NCI-H1436 treated with DMSO at 0.1 percent for 48 hours (cell line): Measurements from ENCODE around the gene LSM14A.

ENCODE experiments used
- DNase-seq: peaks from one replicate; lab custom pipeline; 2025; lab: John Stamatoyannopoulos, UW

LSM14A gene

DNA sequence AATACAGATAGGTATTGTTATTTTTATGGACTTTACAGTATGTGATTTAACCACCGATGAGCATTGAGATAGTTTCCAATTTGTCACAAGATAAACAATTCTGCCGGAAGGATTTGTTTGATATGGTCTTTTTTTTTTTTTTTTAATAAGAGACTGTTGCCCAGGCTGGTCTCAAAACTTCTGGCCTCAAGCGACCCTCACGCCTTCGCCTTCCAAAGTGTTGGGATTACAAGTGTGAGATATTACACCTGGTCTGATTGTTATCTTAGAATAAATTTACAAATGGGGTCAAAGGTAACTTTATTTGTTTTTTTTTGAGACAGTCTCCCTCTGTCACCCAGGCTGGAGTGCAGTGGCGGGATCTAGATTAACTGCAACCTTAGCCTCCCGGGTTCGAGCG is 83.2 kb downstream of the LSM14A start:
- DNase-seq = no peak

DNA sequence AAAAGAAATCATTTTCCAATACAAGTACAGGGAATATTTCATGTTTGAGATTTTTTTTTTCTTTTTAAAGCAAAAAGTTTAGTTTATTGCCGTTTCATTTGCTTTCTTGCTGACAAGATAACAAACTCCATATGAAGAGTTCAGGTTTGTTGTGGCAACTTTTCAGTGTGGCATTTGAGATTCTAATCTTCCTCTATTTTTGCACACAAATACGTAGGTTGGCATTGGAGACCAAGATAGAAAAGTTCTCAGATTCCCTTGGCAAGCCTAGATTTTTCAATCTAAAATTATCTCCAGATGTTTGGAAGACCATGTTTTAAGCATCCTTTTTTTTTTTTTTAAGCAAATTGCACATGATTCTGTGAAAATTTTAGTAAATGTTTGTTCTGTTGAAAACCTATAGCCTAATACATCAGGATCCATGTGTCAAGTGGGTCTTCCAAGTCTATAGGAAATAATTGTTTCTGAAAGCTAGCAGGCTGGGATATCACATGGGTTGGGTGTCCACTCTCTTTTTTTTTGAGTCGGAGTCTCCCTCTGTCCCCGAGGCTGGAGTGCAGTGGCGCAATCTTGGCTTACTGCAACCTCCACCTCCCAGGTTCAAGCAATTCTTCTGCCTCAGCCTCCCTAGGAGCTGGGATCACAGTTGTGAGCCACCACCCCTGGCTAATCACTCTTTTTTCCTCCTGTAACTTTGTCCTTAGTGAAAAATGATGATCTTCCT is 84.7 kb downstream of the LSM14A start:
- DNase-seq = no peak

DNA sequence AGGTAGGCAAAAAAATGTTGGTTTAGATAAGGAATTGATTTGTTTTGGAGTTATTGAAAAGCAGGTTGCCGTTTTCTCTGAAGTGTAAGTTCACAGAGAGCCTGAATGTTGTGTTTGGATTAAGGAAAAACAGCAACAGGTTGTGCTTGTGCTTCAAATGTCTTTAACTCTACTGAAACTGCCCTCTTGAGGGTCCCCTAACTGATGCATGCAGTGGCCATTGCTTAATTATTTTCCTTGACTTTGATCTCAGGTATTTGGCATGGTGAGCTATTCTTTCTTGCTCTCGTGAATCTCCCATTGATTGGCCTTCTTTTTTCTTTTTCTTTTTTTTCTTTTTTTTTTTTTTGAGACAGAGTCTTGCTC is 85.2 kb downstream of the LSM14A start:
- no peak for DNase-seq

DNA sequence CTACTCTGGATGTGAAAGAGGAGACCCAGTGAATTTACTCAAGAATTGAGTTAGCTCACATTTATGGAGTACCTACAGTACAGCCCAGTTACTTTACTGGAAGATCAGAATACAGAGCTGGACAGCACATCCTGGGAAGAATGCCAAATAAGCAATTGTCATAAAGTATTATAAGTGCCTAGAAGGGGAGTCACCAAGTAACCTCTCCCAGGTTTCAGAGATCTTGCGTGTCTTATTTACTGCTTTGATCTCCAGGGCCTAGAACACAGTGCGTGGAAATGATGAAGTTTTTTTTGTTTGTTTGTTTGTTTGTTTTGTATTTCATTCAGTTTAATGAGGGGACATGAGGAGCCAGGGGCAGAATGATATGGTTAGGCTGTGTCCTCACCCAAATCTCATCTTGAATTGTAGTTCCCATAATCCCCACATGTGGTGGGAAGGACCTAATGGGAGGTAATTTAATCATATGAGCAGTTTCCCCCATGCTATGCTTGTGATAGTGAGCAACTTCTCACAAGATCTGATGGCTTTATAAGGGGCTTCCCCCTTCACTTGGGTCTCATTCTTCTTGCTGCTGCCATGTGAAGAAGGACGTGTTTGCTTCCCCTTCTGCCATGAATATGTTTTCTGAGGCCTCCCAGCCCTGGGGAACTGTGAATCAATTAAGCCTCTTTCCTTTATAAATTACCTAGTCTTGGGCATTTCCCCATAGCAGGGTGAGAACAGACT is 87.2 kb downstream of the LSM14A start:
- DNase-seq = no peak

DNA sequence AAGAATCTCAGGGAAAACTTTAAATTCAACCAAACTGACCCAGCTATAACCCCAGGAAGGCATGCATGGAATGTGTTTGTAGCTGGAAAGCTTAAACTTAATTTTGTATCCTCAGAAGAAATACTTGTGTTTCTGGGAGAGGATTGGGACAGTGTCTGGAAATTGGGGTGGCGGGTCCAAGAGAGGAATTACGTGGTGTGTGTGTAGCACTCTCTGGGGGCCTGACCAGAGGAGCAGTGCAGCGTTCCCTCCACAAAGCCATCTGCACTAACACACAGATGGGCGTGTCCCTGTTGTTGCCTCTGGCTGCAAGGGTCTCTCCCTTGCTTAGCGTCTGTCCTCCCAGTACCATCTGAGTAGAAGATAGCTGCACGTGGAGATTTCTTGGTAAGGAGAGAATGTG is 88.5 kb downstream of the LSM14A start:
- DNase-seq = no peak

DNA sequence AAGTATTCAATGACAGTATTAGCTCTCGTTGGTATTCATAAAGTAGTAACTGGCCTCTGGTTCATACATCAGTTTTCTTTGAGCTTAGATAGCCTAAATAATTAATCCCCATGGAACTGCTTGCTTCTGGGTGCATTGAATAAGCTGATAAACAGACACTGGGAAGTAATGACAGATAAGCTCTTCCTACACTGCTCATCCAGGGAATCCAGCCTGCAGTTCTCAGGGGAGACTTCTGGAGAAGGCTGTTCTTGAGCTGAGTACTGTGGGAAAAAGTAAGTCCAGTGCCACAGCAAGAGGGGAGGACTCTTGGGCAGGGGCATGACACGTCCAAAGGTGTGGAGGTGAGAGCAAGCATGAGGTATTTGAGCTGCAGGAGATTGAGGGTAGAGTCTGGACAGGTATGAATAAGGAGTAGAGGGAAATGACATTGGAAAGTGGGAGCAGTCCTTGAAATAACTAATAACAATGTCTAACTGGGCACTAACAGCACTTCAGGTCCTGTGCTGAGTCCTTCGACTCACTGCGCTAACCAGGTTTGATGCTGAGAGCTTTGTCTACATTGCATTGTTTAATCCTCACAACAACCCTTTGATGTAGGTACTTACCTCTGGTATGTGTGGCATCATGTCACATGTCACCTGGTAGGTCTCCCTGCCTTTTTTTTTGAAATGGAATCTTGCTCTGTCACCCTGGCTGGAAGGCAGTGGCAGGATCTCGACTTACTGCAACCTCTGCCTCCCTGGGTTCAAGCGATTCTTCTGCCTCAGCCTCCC is 89.2 kb downstream of the LSM14A start:
- no peak for DNase-seq

DNA sequence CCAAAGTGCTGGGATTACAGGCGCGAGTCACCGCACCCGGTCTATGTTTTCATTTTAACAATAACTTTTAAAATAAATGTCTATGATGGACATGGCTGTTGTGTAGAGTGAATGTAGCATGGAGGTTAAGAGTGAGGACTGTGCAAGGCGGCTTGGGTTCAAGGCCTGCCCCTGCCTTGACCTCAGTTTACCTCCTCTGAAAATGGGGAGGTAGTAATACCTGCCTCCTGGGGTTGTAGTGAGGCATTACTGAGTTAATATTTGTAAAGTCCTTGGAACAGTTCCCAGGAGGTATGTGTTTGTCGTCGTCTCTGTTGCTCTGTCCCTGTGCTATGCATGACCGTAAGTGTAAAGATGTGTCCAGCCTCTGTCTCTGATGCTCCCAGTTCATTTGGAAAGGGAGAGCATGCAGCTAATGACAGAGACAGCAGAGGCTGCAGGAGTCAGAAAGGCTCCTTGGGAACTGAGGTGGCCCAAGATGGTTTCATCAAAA is 91.5 kb downstream of the LSM14A start:
- DNase-seq = no peak

DNA sequence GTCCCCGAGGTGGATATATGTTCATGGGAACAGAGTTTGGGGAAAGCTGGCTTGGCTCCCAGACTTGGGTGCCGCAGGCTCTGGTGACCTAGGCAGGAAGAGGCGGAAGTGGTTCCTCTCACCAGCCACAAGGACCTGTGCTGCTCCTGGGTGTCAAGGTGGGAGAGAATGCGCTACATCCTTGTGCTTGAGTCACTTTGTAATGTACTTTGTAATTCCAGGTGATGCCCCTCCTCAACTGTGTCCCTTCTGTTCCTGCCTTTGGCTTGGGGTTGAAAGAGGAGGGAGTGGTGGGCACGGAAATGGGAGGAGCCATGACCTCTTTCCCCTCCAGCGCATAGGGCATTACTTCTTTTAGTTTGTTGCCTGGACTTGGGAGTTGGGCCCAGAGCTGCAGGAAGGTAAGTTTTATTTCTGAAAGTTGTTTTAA is 92.9 kb downstream of the LSM14A start:
- no peak for DNase-seq

DNA sequence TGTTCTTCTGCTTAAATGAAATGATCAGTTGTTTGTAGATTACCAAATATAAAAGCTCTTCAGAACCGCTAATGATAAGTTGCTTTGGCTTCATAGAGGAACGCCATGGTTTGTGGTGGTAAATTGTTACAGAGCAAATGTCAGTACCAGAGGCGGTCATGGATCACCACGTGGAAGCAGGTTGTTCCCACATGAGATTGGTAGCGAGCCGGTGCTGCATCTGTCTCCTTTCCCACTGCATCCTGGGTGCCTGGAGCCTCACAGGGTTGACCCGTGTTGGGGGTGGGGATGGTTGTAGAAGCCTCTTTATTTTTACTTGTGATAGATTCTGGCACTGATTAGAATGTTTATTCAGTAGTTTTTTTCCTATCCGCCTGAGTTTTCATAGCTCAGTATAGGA is 96.8 kb downstream of the LSM14A start:
- no peak for DNase-seq

DNA sequence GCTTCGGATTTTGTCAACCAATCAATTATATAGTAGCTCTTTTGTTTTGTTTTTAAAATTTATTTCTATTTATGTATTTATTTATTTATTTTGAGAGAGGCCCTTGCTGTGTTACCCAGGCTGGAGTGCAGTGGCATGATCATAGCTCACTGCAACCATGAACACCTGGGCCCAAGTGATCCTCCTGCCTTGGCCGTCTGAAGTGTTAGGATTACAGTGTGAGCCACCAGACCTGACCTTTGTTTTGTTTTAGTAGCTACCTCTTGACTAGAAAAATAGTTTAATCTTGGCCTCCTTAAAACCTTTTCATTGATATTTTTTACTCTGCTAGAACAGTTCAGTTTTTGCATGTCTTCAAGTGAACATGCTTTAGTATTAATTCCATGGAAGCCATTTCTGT is 97.2 kb downstream of the LSM14A start:
- no peak for DNase-seq

DNA sequence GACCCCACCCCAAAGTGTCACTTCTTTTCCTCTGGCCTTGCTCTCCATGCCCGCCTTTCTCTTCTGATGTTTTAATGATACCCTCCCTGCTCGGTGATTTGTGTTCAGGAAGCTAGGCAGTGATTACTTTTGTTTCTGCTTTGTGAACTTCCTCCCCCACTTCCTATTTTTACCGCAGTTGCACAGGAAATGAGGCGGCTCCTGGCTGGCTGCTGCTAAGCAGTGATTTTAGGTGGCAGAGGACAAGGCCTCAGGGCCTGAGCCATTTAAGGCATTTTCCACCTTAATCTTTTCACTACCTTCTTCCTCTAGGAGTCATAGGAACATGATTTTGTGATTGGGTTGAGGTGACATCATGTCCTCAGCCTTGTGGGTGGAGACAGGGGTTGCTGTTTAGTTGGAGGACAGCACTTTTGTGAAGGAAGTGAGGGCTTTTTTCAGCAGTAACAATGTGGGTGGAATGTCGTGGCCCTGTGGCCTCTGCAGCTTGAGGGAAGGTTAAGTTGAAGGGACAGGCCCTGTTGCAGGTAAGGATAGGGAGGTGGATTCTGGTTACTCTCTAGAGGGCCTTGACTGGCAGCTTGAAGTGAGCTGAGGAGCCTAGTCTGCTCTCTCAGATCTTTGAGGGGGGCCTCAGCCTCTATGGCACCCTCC is 97.8 kb downstream of the LSM14A start:
- no peak for DNase-seq

DNA sequence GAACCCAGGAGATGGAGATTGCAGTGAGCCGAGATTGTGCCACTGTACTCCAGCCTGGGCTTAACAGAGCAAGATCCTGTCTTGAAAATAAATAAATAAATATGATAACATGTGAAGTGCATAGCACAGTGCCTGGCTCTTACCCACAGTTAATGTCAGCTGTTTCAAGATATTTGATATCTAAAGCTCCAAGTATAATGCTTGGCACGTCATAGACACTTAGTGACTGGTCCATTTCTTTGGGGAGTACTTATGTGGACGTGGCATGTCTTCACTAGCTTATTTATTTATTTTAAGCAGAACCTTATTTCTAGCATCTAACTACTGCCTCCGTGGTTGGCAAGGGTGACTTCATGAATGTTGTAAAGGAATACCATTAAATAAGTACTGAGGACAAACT is 100.8 kb downstream of the LSM14A start:
- no peak for DNase-seq

DNA sequence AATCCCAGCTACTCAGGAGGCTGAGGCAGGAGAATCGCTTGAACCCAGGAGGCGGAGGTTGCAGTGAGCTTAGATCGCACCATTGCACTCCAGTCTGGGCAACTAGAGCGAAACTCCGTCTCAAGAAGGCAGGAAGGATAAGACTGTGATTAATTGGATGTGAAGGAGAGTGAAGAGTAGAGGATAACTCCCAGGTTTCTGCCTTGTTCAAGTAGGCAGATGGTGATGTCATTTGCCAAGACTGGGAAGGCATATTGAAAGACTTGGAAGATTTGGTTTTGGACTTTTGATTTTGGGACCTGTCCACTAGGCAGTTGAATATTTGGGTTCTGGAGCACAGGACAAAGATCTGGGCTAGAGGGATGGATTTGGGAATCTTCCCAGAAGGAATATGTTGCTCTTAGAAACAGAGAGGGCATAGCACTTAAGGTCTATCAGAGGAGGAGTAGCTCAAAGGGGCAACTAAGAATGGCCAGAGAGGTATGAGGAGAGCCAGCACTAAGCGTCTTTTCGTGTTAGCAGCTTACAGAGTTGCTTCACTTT is 102.1 kb downstream of the LSM14A start:
- no peak for DNase-seq

DNA sequence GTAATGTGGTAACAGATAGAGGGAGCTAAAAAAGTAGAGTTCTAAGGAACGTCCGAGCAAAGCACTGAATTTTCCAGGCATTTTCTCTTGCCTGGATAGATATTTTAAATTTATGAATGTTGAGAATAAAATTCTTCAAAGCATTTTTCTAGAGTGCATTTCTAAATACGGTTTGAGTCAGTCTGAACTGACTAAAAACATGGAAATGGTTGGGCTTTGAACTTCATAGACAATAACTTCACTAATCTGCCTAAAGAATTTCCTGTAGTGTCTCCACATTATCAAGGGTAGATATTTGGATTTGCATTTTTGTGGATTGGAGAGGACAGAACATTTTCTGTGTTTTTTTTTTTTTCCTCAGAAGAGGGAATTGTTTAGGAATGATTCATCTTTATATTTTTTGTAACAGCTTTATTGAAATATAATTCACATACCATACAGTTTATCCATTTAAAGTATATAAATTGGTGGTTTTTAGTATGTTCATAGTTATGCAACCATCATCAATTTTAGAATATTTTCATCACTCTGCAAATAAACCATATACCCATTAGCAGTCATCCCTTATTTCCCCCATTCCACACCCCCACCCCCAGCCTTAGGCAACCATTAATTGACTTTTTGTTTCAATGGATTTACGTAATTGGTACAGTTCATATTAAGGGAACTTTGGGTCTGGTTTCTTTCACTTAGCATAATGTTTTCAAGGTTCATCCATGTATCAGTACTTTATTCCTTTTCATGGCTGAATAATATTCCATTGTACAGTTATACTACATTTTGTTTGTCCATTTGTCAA is 102.7 kb downstream of the LSM14A start:
- DNase-seq = no peak

DNA sequence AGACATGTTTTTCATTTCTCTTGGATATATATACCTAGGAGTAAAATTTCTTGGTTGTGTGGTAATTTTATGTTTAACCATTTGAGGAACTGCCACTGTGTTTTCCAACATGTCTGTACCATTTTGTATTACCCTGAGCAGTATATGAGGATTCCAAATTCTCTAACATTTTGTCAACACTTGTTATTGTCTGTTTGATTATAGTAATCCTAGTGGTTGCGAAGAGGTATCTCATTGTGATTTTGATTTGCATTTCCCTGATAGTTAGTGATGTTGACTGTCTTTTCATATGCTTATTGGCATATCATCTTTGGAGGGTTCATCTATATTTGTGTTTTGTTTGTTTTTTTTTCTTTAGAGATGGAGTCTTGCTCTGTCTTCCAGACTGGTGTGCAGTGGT is 103.4 kb downstream of the LSM14A start:
- DNase-seq = no peak

DNA sequence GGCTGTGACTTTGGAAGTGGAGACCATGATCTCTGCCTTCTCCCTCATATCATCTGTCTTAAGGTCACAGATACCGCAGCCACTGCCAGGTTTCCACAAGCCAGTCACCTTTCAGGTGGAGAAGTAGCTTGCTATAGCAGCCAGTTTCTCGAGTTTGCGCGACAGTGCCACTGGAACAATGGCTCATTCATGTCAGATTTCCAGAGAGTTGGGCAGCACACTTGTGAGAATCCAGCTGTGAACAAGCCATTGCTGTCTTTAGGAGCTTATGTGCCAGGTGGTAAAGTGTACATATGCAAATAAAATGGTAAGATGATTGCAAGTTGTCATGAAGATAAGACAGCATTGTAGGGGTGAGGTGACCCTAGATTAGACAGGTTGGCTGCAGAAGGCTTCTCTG is 104.3 kb downstream of the LSM14A start:
- no peak for DNase-seq

DNA sequence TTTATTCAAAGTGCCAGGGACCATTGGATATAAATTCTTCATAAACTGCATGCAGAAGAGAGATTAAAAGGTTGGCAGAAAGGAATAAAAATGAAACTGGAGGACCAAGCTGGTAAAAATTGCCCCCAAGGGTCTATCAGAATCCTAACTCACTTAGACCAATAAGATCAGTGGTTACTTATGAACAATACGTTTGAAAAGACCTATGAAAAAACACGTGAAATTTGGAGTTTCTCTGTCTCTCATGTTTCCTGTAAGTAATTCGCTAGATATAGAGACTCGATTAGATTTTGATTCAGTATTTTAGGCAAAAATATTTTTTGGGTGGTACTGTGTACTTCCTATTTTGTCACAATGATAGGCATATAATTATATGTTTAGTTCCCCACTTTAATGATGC is 104.9 kb downstream of the LSM14A start:
- no peak for DNase-seq

DNA sequence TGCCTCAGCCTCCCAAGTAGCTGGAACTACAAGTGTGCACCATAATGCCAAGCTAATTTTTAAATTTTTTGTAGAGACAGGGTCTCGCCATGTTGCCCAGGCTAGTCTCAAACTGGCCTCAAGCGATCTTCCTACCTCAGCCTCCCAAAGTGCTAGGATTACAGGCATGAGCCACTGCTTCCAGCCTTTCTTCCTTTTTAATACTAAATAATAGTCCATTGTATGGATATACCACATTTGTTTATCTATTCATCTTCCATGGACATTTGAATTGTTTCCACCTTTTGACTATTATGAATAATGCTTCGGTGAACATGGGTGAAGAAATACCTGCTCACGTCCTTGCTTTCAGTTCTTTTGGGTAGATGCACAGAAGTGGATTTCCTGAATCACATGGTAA is 106.5 kb downstream of the LSM14A start:
- DNase-seq = no peak
